Tibial nerve (tissue), 4 donors: ENCODE data around the gene NPLOC4. TPM values are rescaled to one million over a fixed set of nuclear protein-coding genes. Genes with fewer than 3 reads are reported as not detected.

Experiments
- DNase-seq, 2 donors: peaks; one replicate each; pipeline ENCODE4 v3.0.0-alpha.2; 2019; ENCODE audit warnings: low spot score in 2 of 2
- H3K27ac ChIP-seq, 4 donors: fragments of 200-600 bp; sonication (generic) in 3 of 4; one replicate each; pipeline ENCODE4 v1.5.1; 2017 to 2019; ENCODE audit warnings: mild to moderate bottlenecking in 1 of 4
- H3K27me3 ChIP-seq, 2 donors: fragments of 200-600 bp; sonication (generic) in 1 of 2; one replicate each; pipeline versions ENCODE4 v1.5.1 to v1.6.0; 2017 to 2019
- H3K36me3 ChIP-seq, 3 donors: fragments of 200-600 bp; sonication (generic); one replicate each; pipeline ENCODE4 v1.5.1; 2018 to 2019
- H3K4me1 ChIP-seq, 4 donors: fragments of 200-600 bp; sonication (generic) in 3 of 4; one replicate each; pipeline ENCODE4 v1.5.1; 2017 to 2019
- H3K4me3 ChIP-seq, 4 donors: fragments of 200-600 bp; sonication (generic) in 3 of 4; one replicate each; pipeline ENCODE4 v1.5.1; 2017 to 2019; ENCODE audit warnings: mild to moderate bottlenecking in 1 of 4, moderate library complexity in 1 of 4
- H3K9me3 ChIP-seq, 4 donors: fragments of 200-600 bp; sonication (generic) in 3 of 4; one replicate each; pipeline ENCODE4 v1.5.1; 2017 to 2019
- CTCF ChIP-seq, 5 experiments: fragments of 200-600 bp in 3 of 5; fragments of 450-650 bp in 2 of 5; sonication (generic) in 3 of 5; IDR thresholded peaks; one replicate each; pipeline ENCODE4 v1.5.1; 2016 to 2019; ENCODE audit warnings: antibody characterized with exemption in 5 of 5, mild to moderate bottlenecking in 3 of 5, moderate library complexity in 2 of 5
- EP300 ChIP-seq, 2 donors: sonication (generic); formaldehyde crosslinking; IDR thresholded peaks; one replicate each; pipeline ENCODE4 v1.6.1; 2017; ENCODE audit warnings: antibody characterized with exemption in 2 of 2, mild to moderate bottlenecking in 1 of 2
- POLR2A ChIP-seq, 2 donors: fragments of 450-650 bp; IDR thresholded peaks; one replicate each; pipeline ENCODE4 v1.6.1; 2017; ENCODE audit warnings: antibody characterized with exemption in 2 of 2, mild to moderate bottlenecking in 2 of 2, moderate library complexity in 2 of 2
- WGBS, 2 donors: methylation state at CpG; one replicate each; pipeline ENCODE4 v1.1.5; 2018; 5-methylcytosine and 5-hydroxymethylcytosine counted together
- total RNA-seq, 4 donors: library from RNA; depleted of rRNA; stranded (reverse); fragments of >200 nt; gene quantifications; one replicate each; pipeline ENCODE4 v1.1.0, GENCODE V29; 2016

The NPLOC4 gene
- total RNA-seq, 4 donors from 2014 or later: 51.1 to 79.2 (median 62.1) TPM

- TF ChIP-seq EP300 (IDR thresholded peaks at IDR 0.05): no peak
- no peak for TF ChIP-seq POLR2A (IDR thresholded peaks at IDR 0.05)
- no peak for TF ChIP-seq CTCF (IDR thresholded peaks at IDR 0.05)
- Histone ChIP-seq H3K4me3 (no peak overlapping the region), H3K27me3 (no peaks in the 10 kb centered on the region), H3K9me3 (no peaks in the 10 kb centered on the region), H3K4me1 (peaks cover 0 to 2% (median under 1%) of the 10 kb centered on the region in 4 donors), H3K27ac (no peak overlapping the region), H3K36me3 (peaks cover 0 to 82% (median 7%) of the 10 kb centered on the region in 3 donors)
- DNase-seq: no peak
- WGBS, 2 donors: 69 to 83% methylated on average over 13 to 19 of the region's 27 CpGs
These were observed 77.7 kb downstream of the NPLOC4 start for GRCh38 chr17:81558941-81559806.

- DNase-seq: no peak
- TF ChIP-seq EP300 (IDR thresholded peaks at IDR 0.05) (no peak), CTCF (IDR thresholded peaks at IDR 0.05) (no peak), POLR2A (IDR thresholded peaks at IDR 0.05) (no peak)
- no peak overlapping the region for H3K27ac ChIP-seq
- WGBS, 2 donors: 80 to 87% methylated on average over 8 to 12 of the region's 12 CpGs
- no peaks in the 10 kb centered on the region for H3K9me3 ChIP-seq
- H3K4me3 ChIP-seq: no peak overlapping the region
- H3K4me1 ChIP-seq: peaks cover 0 to 13% (median 11%) of the 10 kb centered on the region in 4 donors
- no peaks in the 10 kb centered on the region for H3K27me3 ChIP-seq
- H3K36me3 ChIP-seq: peaks cover 0 to 71% (median 7%) of the 10 kb centered on the region in 3 donors
These were observed 78.8 kb downstream of the NPLOC4 start for GRCh38 chr17:81558115-81558468.

- H3K4me3 ChIP-seq: no peak overlapping the region
- peaks cover 0 to 65% (median 7%) of the 10 kb centered on the region in 3 donors for H3K36me3 ChIP-seq
- TF ChIP-seq CTCF (IDR thresholded peaks at IDR 0.05): no peak
- no peak for TF ChIP-seq POLR2A (IDR thresholded peaks at IDR 0.05)
- TF ChIP-seq EP300 (IDR thresholded peaks at IDR 0.05): no peak
- DNase-seq: no peak
- no peak overlapping the region for H3K27ac ChIP-seq
- H3K27me3 ChIP-seq: no peaks in the 10 kb centered on the region
- 81 to 84% methylated on average over 20 to 21 of the region's 21 CpGs for WGBS, 2 donors
- H3K9me3 ChIP-seq: no peaks in the 10 kb centered on the region
- peaks cover 0 to 17% (median 13%) of the 10 kb centered on the region in 4 donors for H3K4me1 ChIP-seq
These were observed 79.4 kb downstream of the NPLOC4 start for GRCh38 chr17:81557276-81558114.

GRCh38 chr17:81556863-81557262 lies 80.0 kb downstream of the NPLOC4 start:
- H3K27me3 ChIP-seq: no peaks in the 10 kb centered on the region
- H3K36me3 ChIP-seq: peaks cover 0 to 59% (median 7%) of the 10 kb centered on the region in 3 donors
- H3K4me3 ChIP-seq: no peak overlapping the region
- no peak for DNase-seq
- H3K27ac ChIP-seq: no peak overlapping the region
- H3K4me1 ChIP-seq: peaks cover 0 to 17% (median 13%) of the 10 kb centered on the region in 4 donors
- WGBS, 2 donors: 85 to 95% methylated on average over 4 to 6 of the region's 6 CpGs
- TF ChIP-seq POLR2A (IDR thresholded peaks at IDR 0.05) (no peak), CTCF (IDR thresholded peaks at IDR 0.05) (no peak), EP300 (IDR thresholded peaks at IDR 0.05) (no peak)
- no peaks in the 10 kb centered on the region for H3K9me3 ChIP-seq
